ENCODE results near the gene GBX2. TPM values are rescaled to one million over a fixed set of nuclear protein-coding genes. Genes with fewer than 3 reads are reported as not detected.

The GBX2 gene
- total RNA-seq, 1 experiment from 2014 or later = 5.9 TPM

- no peaks in the 10 kb centered on the region for H4K20me1 ChIP-seq (ENCODE audit: insufficient read depth)
- 0 out of 4 replicates have a peak, but pooled peaks cover 0 to 4% of the 10 kb centered on the region in 2 experiments for H3K36me3 ChIP-seq (ENCODE audit: control insufficient read depth in 1 of 2, insufficient read depth in 2 of 2, low read length in 2 of 2)
- H3K27me3 ChIP-seq (ENCODE audit: insufficient read depth, low read length) = no peaks in the 10 kb centered on the region
- H3K9ac ChIP-seq (ENCODE audit: low read length) = no peak overlapping the region
- no peaks in the 10 kb centered on the region for H3K79me2 ChIP-seq (ENCODE audit: insufficient read depth, low read length)
- no peak overlapping the region for H3K4me3 ChIP-seq (replicated peaks in 1 of 2; ENCODE audit: low read depth in 1 of 2, low read length in 2 of 2)
- H3K9me3 ChIP-seq (ENCODE audit: control insufficient read depth in 1 of 2, insufficient read depth in 1 of 2, low read depth in 1 of 2, low read length in 2 of 2) = no peaks in the 10 kb centered on the region
- no peak for TF ChIP-seq ZFX (IDR thresholded peaks at IDR 0.05)
- TF ChIP-seq POLR2AphosphoS5 (IDR thresholded peaks at IDR 0.05; ENCODE audit: low read depth, low read length) = no peak
- TF ChIP-seq ELF1 (IDR thresholded peaks at IDR 0.05; ENCODE audit: borderline replicate concordance, low read depth) = no peak
- no peak for TF ChIP-seq ZNF274 (IDR thresholded peaks at IDR 0.05; ENCODE audit: low read depth, low read length)
- no peak for TF ChIP-seq POLR2A (IDR thresholded peaks at IDR 0.05; ENCODE audit: borderline replicate concordance, extremely low read depth, insufficient read depth, insufficient read length)
- TF ChIP-seq SIN3A (IDR thresholded peaks at IDR 0.05; ENCODE audit: low read depth) = no peak
- TF ChIP-seq SP1 (IDR thresholded peaks at IDR 0.05; ENCODE audit: low read depth) = no peak
- no peak for TF ChIP-seq JUND (IDR thresholded peaks at IDR 0.05)
- TF ChIP-seq CEBPB (IDR thresholded peaks at IDR 0.05; ENCODE audit: low read depth) = no peak
- TF ChIP-seq CBX3 (IDR thresholded peaks at IDR 0.05; ENCODE audit: low read depth) = no peak
- TF ChIP-seq EZH2 (IDR thresholded peaks at IDR 0.05) = no peak
- TF ChIP-seq, protein P1, sequence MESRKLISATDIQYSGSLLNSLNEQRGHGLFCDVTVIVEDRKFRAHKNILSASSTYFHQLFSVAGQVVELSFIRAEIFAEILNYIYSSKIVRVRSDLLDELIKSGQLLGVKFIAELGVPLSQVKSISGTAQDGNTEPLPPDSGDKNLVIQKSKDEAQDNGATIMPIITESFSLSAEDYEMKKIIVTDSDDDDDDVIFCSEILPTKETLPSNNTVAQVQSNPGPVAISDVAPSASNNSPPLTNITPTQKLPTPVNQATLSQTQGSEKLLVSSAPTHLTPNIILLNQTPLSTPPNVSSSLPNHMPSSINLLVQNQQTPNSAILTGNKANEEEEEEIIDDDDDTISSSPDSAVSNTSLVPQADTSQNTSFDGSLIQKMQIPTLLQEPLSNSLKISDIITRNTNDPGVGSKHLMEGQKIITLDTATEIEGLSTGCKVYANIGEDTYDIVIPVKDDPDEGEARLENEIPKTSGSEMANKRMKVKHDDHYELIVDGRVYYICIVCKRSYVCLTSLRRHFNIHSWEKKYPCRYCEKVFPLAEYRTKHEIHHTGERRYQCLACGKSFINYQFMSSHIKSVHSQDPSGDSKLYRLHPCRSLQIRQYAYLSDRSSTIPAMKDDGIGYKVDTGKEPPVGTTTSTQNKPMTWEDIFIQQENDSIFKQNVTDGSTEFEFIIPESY (IDR thresholded peaks at IDR 0.05; ENCODE audit: extremely low read depth, insufficient replicate concordance, low read length) = no peak
- no peak for TF ChIP-seq CTCF (IDR thresholded peaks at IDR 0.05 in 2 of 3, conservative IDR thresholded peaks at IDR 0.05 in 1 of 3; ENCODE audit: borderline replicate concordance in 1 of 3, insufficient read depth in 1 of 3, low read depth in 2 of 3, low read length in 2 of 3)
- TF ChIP-seq, protein P2, sequence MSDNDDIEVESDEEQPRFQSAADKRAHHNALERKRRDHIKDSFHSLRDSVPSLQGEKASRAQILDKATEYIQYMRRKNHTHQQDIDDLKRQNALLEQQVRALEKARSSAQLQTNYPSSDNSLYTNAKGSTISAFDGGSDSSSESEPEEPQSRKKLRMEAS (IDR thresholded peaks at IDR 0.05) = no peak
- no peak for TF ChIP-seq EGR1 (IDR thresholded peaks at IDR 0.05; ENCODE audit: low read depth)
- TF ChIP-seq ATF3 (IDR thresholded peaks at IDR 0.05) = no peak
- no peak for TF ChIP-seq SRF (IDR thresholded peaks at IDR 0.05; ENCODE audit: low read depth)
- no peaks in the 10 kb centered on the region for H3K4me1 ChIP-seq (ENCODE audit: control insufficient read depth in 1 of 2, insufficient read depth in 2 of 2, low read length in 2 of 2)
- no peaks in the 10 kb centered on the region for H3K9me2 ChIP-seq (ENCODE audit: insufficient read depth)
- no peak overlapping the region for H3K4me2 ChIP-seq (ENCODE audit: low read length)
- no peak for ATAC-seq
- no TSS peak for BruUV-seq (replicated peaks)
- no peak for DNase-seq (ENCODE audit: low read depth, low spot score)
- POLR2A ChIA-PET = no interaction called here
- H3K27ac ChIP-seq (ENCODE audit: low read depth, low read length) = no peak overlapping the region
- RAD21 ChIA-PET (ENCODE audit: low non-redundant PET in 1 of 2, low total read pairs in 2 of 2, uncharacterized antibody in 2 of 2, unreplicated experiment in 2 of 2) = no interaction called here
- CTCF ChIA-PET = no interaction called here
- H2AFZ ChIP-seq (ENCODE audit: low read depth, low read length, poor library complexity, severe bottlenecking) = no peak overlapping the region
- intact Hi-C loops (cut with micrococcal nuclease) = no loop called here
Measured at GRCh38 chr2:236128321-236128720, 39.9 kb downstream of the GBX2 start.
